ENCODE results near the gene PACS1.

PACS1 gene

GRCh38 chr11:66048547-66049323 lies 21.3 kb upstream of the PACS1 start, which contains the start of gene GAL3ST3:
Gene GAL3ST3 (minus strand): TSS chr11:66049161. CDS start chr11:66045415, 3,746 bp downstream.
- in situ Hi-C loops (cut with MboI; ENCODE audit: low sequenced_read_pairs) = no loop called here

- in situ Hi-C loops (cut with MboI; ENCODE audit: low sequenced_read_pairs) = no loop called here
Observed at GRCh38 chr11:66050581-66051231, 19.4 kb upstream of the PACS1 start.

- in situ Hi-C loops (cut with MboI; ENCODE audit: low sequenced_read_pairs) = no loop called here
Observed at GRCh38 chr11:66051371-66051765, 18.7 kb upstream of the PACS1 start.

- in situ Hi-C loops (cut with MboI; ENCODE audit: low sequenced_read_pairs) = no loop called here
Observed at GRCh38 chr11:66051766-66052663, 18.1 kb upstream of the PACS1 start, which contains the start of gene SF3B2. Gene SF3B2 (plus strand): TSS chr11:66052364. CDS start chr11:66052385, 21 bp downstream.

- in situ Hi-C loops (cut with MboI; ENCODE audit: low sequenced_read_pairs) = no loop called here
Observed at GRCh38 chr11:66052664-66052982, 17.4 kb upstream of the PACS1 start.

- in situ Hi-C loops (cut with MboI; ENCODE audit: low sequenced_read_pairs) = no loop called here
Observed at GRCh38 chr11:66055021-66055420, 15.1 kb upstream of the PACS1 start.

GRCh38 chr11:66056501-66056900 lies 13.6 kb upstream of the PACS1 start:
- in situ Hi-C loops (cut with MboI; ENCODE audit: low sequenced_read_pairs) = no loop called here

- in situ Hi-C loops (cut with MboI; ENCODE audit: low sequenced_read_pairs) = no loop called here
Observed at GRCh38 chr11:66059966-66060680, 9.9 kb upstream of the PACS1 start.

- in situ Hi-C loops (cut with MboI; ENCODE audit: low sequenced_read_pairs) = no loop called here
Observed at GRCh38 chr11:66061268-66061667, 8.8 kb upstream of the PACS1 start.

GRCh38 chr11:66062408-66062807 lies 7.7 kb upstream of the PACS1 start:
- in situ Hi-C loops (cut with MboI; ENCODE audit: low sequenced_read_pairs) = no loop called here

- in situ Hi-C loops (cut with MboI; ENCODE audit: low sequenced_read_pairs) = no loop called here
Observed at GRCh38 chr11:66063900-66064299, 6.2 kb upstream of the PACS1 start.

GRCh38 chr11:66064571-66064970 lies 5.5 kb upstream of the PACS1 start:
- in situ Hi-C loops (cut with MboI; ENCODE audit: low sequenced_read_pairs) = no loop called here

- in situ Hi-C loops (cut with MboI; ENCODE audit: low sequenced_read_pairs) = no loop called here
Observed at GRCh38 chr11:66066751-66067150, 3.3 kb upstream of the PACS1 start.

- in situ Hi-C loops (cut with MboI; ENCODE audit: low sequenced_read_pairs) = no loop called here
Observed at GRCh38 chr11:66067640-66068039, 2.4 kb upstream of the PACS1 start.

GRCh38 chr11:66068154-66068821 lies 1.8 kb upstream of the PACS1 start:
- in situ Hi-C loops (cut with MboI; ENCODE audit: low sequenced_read_pairs) = no loop called here

- in situ Hi-C loops (cut with MboI; ENCODE audit: low sequenced_read_pairs) = no loop called here
Observed at GRCh38 chr11:66068923-66069714, 953 bp upstream of the PACS1 start.

GRCh38 chr11:66070604-66071380 lies 720 bp downstream of the PACS1 start:
- in situ Hi-C loops (cut with MboI; ENCODE audit: low sequenced_read_pairs) = no loop called here

- in situ Hi-C loops (cut with MboI; ENCODE audit: low sequenced_read_pairs) = no loop called here
Observed at GRCh38 chr11:66071381-66071801, 1.3 kb downstream of the PACS1 start.

- in situ Hi-C loops (cut with MboI; ENCODE audit: low sequenced_read_pairs) = no loop called here
Observed at GRCh38 chr11:66072081-66072480, 2.0 kb downstream of the PACS1 start.

Measured in HL-60/S4 treated with phorbol 12-myristate 13-acetate at 8.2 ng/mL for 4 days and 3 days (cell line).